GM19468 (cell line): ENCODE results near the gene TMEM45B.
A peak's percentile ranks its signal among the peaks of the same experiment; 100 is the strongest.

Experiments
- ATAC-seq: cut with Tn5 transposase; IDR thresholded peaks from one replicate; pipeline ENCODE4 v1.9.1; 2021; ENCODE audit warnings: mild to moderate bottlenecking, moderate library complexity, moderate number of reproducible peaks; ENCODE audit not compliant: unreplicated experiment; ENCODE audit errors: extremely low read depth

TMEM45B gene

DNA sequence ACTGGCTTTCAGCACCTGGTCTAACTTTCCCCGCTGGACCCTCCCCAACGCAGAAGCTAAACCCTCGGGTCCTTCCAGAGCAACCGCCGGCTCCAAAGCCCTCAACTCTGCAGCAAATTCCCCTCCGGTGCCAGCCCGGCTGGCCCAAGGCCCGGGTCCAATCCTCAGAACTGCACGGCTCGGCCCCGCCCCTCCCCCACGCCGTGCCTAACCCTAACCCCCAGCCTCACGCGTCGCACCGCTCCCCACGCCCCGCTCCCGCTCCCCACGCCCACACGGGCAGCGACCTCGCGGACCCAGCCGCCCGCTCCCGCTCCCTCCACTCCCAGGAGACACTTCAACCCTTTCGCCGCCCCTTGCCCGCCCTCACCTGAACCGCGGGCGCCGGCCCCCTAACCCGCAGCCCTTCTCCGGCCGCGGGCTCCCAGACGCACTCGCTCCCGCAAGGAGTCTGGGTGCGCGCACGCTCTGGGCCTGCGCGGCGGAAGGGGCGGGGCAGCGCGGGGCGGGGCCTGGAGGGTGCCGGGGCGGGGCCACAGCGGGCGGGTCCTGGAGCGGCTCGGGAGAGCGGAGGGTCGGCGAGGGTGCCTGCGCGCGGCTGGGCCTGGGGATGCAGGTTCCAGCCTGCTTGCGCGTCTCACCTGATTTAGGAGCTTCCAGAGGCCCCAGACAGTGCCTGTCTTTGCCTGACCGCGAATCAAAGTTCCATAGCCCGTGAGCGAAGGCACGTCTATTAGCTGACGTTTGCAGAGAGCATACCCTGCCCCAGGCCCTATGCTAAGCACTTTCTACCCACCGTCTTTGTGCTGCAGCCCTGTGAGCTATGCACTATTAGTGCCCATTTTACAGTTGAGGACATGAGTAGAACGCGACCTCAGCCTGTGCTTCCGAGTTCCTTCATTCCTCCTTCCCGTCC lies 79.7 kb downstream of the TMEM45B start, which contains the start of gene NFRKB:
NFRKB (minus strand) TSS at position 453 of the 916 bp plus-strand sequence. CDS start 2,729 bp downstream, outside the sequence.
- ATAC-seq: peak; percentile 97

DNA sequence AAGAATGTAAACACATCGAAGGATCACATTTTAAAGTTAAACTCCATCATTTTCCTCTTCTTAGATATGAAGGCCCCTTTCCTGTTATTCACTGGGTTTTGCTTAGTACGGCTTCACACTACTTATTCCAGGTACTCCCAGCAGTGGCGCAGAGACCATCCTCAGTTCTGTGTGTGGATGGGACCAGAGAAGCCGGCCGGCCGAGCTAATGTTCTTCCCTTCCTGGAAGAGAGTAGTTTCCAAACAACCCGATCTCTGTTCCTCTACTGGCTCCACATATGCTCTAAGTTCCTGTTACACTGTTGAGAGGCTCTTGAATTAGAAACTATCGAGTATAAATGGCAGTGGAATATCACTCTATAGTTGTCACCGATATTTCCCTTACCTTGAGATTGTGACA lies 80.4 kb downstream of the TMEM45B start:
- no peak for ATAC-seq

DNA sequence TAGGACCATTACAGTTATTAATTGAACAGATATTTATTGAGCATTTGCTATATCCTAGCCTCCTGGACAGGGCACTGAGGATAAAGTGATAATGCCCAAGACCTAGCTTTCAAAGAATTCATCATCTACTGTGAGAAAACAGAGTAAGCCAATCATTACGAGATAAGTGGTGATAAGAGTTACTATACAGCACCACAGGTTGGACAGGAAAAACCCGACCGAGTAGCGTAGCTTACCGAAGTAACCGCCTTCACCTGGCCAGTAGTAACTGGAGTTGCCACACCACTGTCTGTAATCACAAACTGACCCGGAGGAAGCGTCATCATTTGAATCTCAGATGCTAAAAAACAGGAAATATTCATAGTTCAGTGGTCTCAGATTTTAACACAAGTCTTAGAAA lies 89.8 kb downstream of the TMEM45B start:
- no peak for ATAC-seq
